ENCODE measurements around the gene DMXL2. TPM values are rescaled to one million over a fixed set of nuclear protein-coding genes. Genes with fewer than 3 reads are reported as not detected.

Gene DMXL2
- total and polyA plus RNA-seq, 9 of the 15 experiments (the other 6 are each of a cell fraction or from before 2014, with no cell fraction given): 9.3 to 57.7 (median 30.7) TPM

GRCh38 chr15:51405693-51406523 lies 216.7 kb downstream of the DMXL2 start (continued):
- TF ChIP-seq, protein P1, sequence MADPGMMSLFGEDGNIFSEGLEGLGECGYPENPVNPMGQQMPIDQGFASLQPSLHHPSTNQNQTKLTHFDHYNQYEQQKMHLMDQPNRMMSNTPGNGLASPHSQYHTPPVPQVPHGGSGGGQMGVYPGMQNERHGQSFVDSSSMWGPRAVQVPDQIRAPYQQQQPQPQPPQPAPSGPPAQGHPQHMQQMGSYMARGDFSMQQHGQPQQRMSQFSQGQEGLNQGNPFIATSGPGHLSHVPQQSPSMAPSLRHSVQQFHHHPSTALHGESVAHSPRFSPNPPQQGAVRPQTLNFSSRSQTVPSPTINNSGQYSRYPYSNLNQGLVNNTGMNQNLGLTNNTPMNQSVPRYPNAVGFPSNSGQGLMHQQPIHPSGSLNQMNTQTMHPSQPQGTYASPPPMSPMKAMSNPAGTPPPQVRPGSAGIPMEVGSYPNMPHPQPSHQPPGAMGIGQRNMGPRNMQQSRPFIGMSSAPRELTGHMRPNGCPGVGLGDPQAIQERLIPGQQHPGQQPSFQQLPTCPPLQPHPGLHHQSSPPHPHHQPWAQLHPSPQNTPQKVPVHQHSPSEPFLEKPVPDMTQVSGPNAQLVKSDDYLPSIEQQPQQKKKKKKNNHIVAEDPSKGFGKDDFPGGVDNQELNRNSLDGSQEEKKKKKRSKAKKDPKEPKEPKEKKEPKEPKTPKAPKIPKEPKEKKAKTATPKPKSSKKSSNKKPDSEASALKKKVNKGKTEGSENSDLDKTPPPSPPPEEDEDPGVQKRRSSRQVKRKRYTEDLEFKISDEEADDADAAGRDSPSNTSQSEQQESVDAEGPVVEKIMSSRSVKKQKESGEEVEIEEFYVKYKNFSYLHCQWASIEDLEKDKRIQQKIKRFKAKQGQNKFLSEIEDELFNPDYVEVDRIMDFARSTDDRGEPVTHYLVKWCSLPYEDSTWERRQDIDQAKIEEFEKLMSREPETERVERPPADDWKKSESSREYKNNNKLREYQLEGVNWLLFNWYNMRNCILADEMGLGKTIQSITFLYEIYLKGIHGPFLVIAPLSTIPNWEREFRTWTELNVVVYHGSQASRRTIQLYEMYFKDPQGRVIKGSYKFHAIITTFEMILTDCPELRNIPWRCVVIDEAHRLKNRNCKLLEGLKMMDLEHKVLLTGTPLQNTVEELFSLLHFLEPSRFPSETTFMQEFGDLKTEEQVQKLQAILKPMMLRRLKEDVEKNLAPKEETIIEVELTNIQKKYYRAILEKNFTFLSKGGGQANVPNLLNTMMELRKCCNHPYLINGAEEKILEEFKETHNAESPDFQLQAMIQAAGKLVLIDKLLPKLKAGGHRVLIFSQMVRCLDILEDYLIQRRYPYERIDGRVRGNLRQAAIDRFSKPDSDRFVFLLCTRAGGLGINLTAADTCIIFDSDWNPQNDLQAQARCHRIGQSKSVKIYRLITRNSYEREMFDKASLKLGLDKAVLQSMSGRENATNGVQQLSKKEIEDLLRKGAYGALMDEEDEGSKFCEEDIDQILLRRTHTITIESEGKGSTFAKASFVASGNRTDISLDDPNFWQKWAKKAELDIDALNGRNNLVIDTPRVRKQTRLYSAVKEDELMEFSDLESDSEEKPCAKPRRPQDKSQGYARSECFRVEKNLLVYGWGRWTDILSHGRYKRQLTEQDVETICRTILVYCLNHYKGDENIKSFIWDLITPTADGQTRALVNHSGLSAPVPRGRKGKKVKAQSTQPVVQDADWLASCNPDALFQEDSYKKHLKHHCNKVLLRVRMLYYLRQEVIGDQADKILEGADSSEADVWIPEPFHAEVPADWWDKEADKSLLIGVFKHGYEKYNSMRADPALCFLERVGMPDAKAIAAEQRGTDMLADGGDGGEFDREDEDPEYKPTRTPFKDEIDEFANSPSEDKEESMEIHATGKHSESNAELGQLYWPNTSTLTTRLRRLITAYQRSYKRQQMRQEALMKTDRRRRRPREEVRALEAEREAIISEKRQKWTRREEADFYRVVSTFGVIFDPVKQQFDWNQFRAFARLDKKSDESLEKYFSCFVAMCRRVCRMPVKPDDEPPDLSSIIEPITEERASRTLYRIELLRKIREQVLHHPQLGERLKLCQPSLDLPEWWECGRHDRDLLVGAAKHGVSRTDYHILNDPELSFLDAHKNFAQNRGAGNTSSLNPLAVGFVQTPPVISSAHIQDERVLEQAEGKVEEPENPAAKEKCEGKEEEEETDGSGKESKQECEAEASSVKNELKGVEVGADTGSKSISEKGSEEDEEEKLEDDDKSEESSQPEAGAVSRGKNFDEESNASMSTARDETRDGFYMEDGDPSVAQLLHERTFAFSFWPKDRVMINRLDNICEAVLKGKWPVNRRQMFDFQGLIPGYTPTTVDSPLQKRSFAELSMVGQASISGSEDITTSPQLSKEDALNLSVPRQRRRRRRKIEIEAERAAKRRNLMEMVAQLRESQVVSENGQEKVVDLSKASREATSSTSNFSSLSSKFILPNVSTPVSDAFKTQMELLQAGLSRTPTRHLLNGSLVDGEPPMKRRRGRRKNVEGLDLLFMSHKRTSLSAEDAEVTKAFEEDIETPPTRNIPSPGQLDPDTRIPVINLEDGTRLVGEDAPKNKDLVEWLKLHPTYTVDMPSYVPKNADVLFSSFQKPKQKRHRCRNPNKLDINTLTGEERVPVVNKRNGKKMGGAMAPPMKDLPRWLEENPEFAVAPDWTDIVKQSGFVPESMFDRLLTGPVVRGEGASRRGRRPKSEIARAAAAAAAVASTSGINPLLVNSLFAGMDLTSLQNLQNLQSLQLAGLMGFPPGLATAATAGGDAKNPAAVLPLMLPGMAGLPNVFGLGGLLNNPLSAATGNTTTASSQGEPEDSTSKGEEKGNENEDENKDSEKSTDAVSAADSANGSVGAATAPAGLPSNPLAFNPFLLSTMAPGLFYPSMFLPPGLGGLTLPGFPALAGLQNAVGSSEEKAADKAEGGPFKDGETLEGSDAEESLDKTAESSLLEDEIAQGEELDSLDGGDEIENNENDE (IDR thresholded peaks at IDR 0.05; ENCODE audit: low read depth, low read length): no peak
- TF ChIP-seq, protein P2, sequence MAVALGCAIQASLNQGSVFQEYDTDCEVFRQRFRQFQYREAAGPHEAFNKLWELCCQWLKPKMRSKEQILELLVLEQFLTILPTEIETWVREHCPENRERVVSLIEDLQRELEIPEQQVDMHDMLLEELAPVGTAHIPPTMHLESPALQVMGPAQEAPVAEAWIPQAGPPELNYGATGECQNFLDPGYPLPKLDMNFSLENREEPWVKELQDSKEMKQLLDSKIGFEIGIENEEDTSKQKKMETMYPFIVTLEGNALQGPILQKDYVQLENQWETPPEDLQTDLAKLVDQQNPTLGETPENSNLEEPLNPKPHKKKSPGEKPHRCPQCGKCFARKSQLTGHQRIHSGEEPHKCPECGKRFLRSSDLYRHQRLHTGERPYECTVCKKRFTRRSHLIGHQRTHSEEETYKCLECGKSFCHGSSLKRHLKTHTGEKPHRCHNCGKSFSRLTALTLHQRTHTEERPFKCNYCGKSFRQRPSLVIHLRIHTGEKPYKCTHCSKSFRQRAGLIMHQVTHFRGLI (CRISPR knock-in tag; IDR thresholded peaks at IDR 0.05): no peak
- TF ChIP-seq TGIF2 (CRISPR knock-in tag; IDR thresholded peaks at IDR 0.05) (no peak), ZNF184 (CRISPR knock-in tag; IDR thresholded peaks at IDR 0.05) (no peak), MAFG (tag; conservative IDR thresholded peaks at IDR 0.05) (0 out of 2 replicates have a peak, but pooled peaks have one; percentile 4), ZFP36 (IDR thresholded peaks at IDR 0.05; ENCODE audit: low read depth, low read length, partially characterized antibody) (no peak), GABPB1 (CRISPR knock-in tag; IDR thresholded peaks at IDR 0.05) (no peak), MYBL2 (IDR thresholded peaks at IDR 0.05; ENCODE audit: low read depth) (no peak), MYBL2 (CRISPR knock-in tag; IDR thresholded peaks at IDR 0.05; ENCODE audit: borderline replicate concordance) (no peak), U2AF1 (optimal IDR thresholded peaks at IDR 0.05; ENCODE audit: low read depth, low read length) (no peak), CBX2 (IDR thresholded peaks at IDR 0.05; ENCODE audit: insufficient read depth, low read length, poor library complexity, severe bottlenecking) (peak; percentile 65)
- TF ChIP-seq, protein P3, sequence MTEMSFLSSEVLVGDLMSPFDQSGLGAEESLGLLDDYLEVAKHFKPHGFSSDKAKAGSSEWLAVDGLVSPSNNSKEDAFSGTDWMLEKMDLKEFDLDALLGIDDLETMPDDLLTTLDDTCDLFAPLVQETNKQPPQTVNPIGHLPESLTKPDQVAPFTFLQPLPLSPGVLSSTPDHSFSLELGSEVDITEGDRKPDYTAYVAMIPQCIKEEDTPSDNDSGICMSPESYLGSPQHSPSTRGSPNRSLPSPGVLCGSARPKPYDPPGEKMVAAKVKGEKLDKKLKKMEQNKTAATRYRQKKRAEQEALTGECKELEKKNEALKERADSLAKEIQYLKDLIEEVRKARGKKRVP (CRISPR knock-in tag; IDR thresholded peaks at IDR 0.05): no peak
